ENCODE results near the gene TLE5.

- TF ChIP-seq POLR2A (IDR thresholded peaks at IDR 0.05; ENCODE audit: low read length) (no peak), GATA1 (IDR thresholded peaks at IDR 0.05; ENCODE audit: low read depth, low read length) (no peak)
Observed at GRCh38 chr19:3024509-3024869, 37.8 kb downstream of the TLE5 start.
